Liver (tissue), 3 donors: ENCODE results near the gene RSPH6A.

Source experiments
- ATF3 ChIP-seq: IDR thresholded peaks from 2 replicates; pipeline ENCODE4 v1.6.1; 2016; ENCODE audit warnings: antibody characterized with exemption
- CTCF ChIP-seq: fragments of 150-350 bp; IDR thresholded peaks from 2 replicates; pipeline ENCODE4 v1.5.1; 2017; ENCODE audit warnings: improper control_type of control experiment, low read depth, low read length; ENCODE audit not compliant: missing input control
- FOXA1 ChIP-seq: IDR thresholded peaks from 2 replicates; pipeline ENCODE4 v1.6.1; 2016; ENCODE audit warnings: antibody characterized with exemption
- FOXA2 ChIP-seq: IDR thresholded peaks from 2 replicates; pipeline ENCODE4 v1.6.1; 2016; ENCODE audit warnings: antibody characterized with exemption
- JUND ChIP-seq, 2 donors: IDR thresholded peaks; 2 replicates each; pipeline ENCODE4 v1.6.1; 2016; ENCODE audit warnings: antibody characterized with exemption in 2 of 2
- MAX ChIP-seq: IDR thresholded peaks from 2 replicates; pipeline ENCODE4 v1.6.1; 2016; ENCODE audit warnings: antibody characterized with exemption
- REST ChIP-seq: IDR thresholded peaks from 2 replicates; pipeline ENCODE4 v1.6.1; 2016; ENCODE audit warnings: antibody characterized with exemption, mild to moderate bottlenecking
- RXRA ChIP-seq, 2 donors: IDR thresholded peaks; 2 replicates each; pipeline ENCODE4 v1.6.1; 2017 to 2018; ENCODE audit warnings: antibody characterized with exemption in 2 of 2, mild to moderate bottlenecking in 1 of 2
- SP1 ChIP-seq: IDR thresholded peaks from 2 replicates; pipeline ENCODE4 v1.6.1; 2018; ENCODE audit warnings: antibody characterized with exemption, mild to moderate bottlenecking
- TAF1 ChIP-seq: conservative IDR thresholded peaks from 2 replicates; pipeline ENCODE4 v1.6.1; 2016; ENCODE audit warnings: antibody characterized with exemption, mild to moderate bottlenecking
- YY1 ChIP-seq: IDR thresholded peaks from 2 replicates; pipeline ENCODE4 v1.6.1; 2016; ENCODE audit warnings: antibody characterized with exemption, mild to moderate bottlenecking
- ZBTB33 ChIP-seq: IDR thresholded peaks from 2 replicates; pipeline ENCODE4 v1.6.1; 2016; ENCODE audit warnings: antibody characterized with exemption
- donor health status: healthy.
- donor health status: healthy.

- no peak for TF ChIP-seq SP1
- peak; percentile 88 for TF ChIP-seq CTCF
- TF ChIP-seq MAX = no peak
- no peak for TF ChIP-seq REST
- no peak for TF ChIP-seq ZBTB33
- TF ChIP-seq FOXA1 = no peak
- no peak for TF ChIP-seq RXRA (IDR thresholded peaks at IDR 0.05)
- no peak for TF ChIP-seq TAF1
- TF ChIP-seq ATF3 = no peak
- TF ChIP-seq JUND (IDR thresholded peaks at IDR 0.05) = no peak
- no peak for TF ChIP-seq FOXA2
- TF ChIP-seq YY1 = peak; percentile 18
Measured at GRCh38 chr19:45798995-45799517, 16.1 kb downstream of the RSPH6A start.
